WTC11 (cell line): Measurements from ENCODE around the gene JADE1. TPM values are rescaled to one million over a fixed set of nuclear protein-coding genes. Genes with fewer than 3 reads are reported as not detected.
A peak's percentile ranks its signal among the peaks of the same experiment; 100 is the strongest.

Experiments used
- ATAC-seq: fragments of 200-7000 bp; cut with Tn5 transposase; 2 replicates; pipeline ENCODE4 v1.10.0; 2021; ENCODE audit warnings: mild to moderate bottlenecking, moderate library complexity
- CTCF ChIA-PET: fragments of 300-600 bp; sonication (Branson Sonifier 250); formaldehyde crosslinking; loops from one replicate; lab custom pipeline; 2021; ENCODE audit warnings: antibody characterized with exemption; lab: Charles Lee
- POLR2A ChIA-PET: fragments of 350-600 bp; sonication (Branson Sonifier 250); formaldehyde crosslinking; loops from one replicate; lab custom pipeline; 2021; ENCODE audit warnings: antibody characterized with exemption; lab: Charles Lee
- DNase-seq: peaks from one replicate; pipeline ENCODE4 v3.0.0; 2021; ENCODE audit warnings: low spot score
- H3K27ac Mint-ChIP-seq: 2 replicates; pipeline ENCODE4 v1.8.0; 2021; ENCODE audit warnings: mixed read lengths
- H3K27me3 Mint-ChIP-seq: 2 replicates; pipeline ENCODE4 v1.8.0; 2021; ENCODE audit warnings: low read depth, mild to moderate bottlenecking, moderate library complexity, mixed read lengths
- H3K36me3 Mint-ChIP-seq: 2 replicates; pipeline ENCODE4 v1.8.0; 2021; ENCODE audit warnings: mixed read lengths
- H3K4me1 Mint-ChIP-seq: 2 replicates; pipeline ENCODE4 v1.8.0; 2022; ENCODE audit warnings: mixed read lengths
- H3K4me3 Mint-ChIP-seq: 2 replicates; pipeline ENCODE4 v1.8.0; 2021; ENCODE audit warnings: mild to moderate bottlenecking, moderate library complexity, mixed read lengths
- H3K9me3 Mint-ChIP-seq: 2 replicates; pipeline ENCODE4 v1.8.0; 2021; ENCODE audit warnings: mixed read lengths
- ARID4B ChIP-seq: sonication (generic); formaldehyde crosslinking; IDR thresholded peaks from 2 replicates; pipeline ENCODE4 v1.8.0; 2023; ENCODE audit warnings: missing genetic modification reagents, mild to moderate bottlenecking, borderline replicate concordance
- ATF2 ChIP-seq: sonication (generic); formaldehyde crosslinking; IDR thresholded peaks from 2 replicates; pipeline ENCODE4 v1.8.1; 2022; ENCODE audit warnings: low read depth, missing genetic modification reagents, borderline replicate concordance
- ATF3 ChIP-seq: sonication (generic); formaldehyde crosslinking; conservative IDR thresholded peaks from 2 replicates; pipeline ENCODE4 v1.8.1; 2022; ENCODE audit warnings: mild to moderate bottlenecking, missing genetic modification reagents
- CDX4 ChIP-seq: fragments of 250-450 bp; sonication (Bioruptor Pico); IDR thresholded peaks from 2 replicates; pipeline ENCODE4 v1.9.0; 2021; ENCODE audit warnings: moderate library complexity, mild to moderate bottlenecking, inconsistent platforms, borderline replicate concordance
- E2F1 ChIP-seq: sonication (generic); formaldehyde crosslinking; IDR thresholded peaks from 2 replicates; pipeline ENCODE4 v1.8.0; 2022; ENCODE audit warnings: mild to moderate bottlenecking, missing genetic modification reagents
- ESRRA ChIP-seq: sonication (generic); formaldehyde crosslinking; IDR thresholded peaks from 2 replicates; pipeline ENCODE4 v1.8.1; 2022; ENCODE audit warnings: mild to moderate bottlenecking, missing genetic modification reagents, borderline replicate concordance
- FOXP1 ChIP-seq: sonication (generic); formaldehyde crosslinking; IDR thresholded peaks from 2 replicates; pipeline ENCODE4 v1.8.0; 2022; ENCODE audit warnings: missing genetic modification reagents, mild to moderate bottlenecking, moderate library complexity, borderline replicate concordance
- GRHL2 ChIP-seq: fragments of 250-450 bp; sonication (Bioruptor Pico); IDR thresholded peaks from 2 replicates; pipeline ENCODE4 v1.8.0; 2022; ENCODE audit warnings: mild to moderate bottlenecking, moderate library complexity; ENCODE audit not compliant: insufficient replicate concordance, severe bottlenecking
- HMGXB4 ChIP-seq: sonication (generic); formaldehyde crosslinking; IDR thresholded peaks from 2 replicates; pipeline ENCODE4 v1.8.1; 2023; ENCODE audit warnings: mild to moderate bottlenecking, moderate library complexity, missing genetic modification reagents
- JAZF1 ChIP-seq: fragments of 250-450 bp; sonication (Bioruptor Pico); IDR thresholded peaks from 2 replicates; pipeline ENCODE4 v1.9.0; 2021; ENCODE audit warnings: moderate library complexity, mild to moderate bottlenecking, inconsistent platforms
- MAX ChIP-seq: sonication (generic); formaldehyde crosslinking; IDR thresholded peaks from 2 replicates; pipeline ENCODE4 v1.8.0; 2022; ENCODE audit warnings: mild to moderate bottlenecking, missing genetic modification reagents
- MLX ChIP-seq: sonication (generic); formaldehyde crosslinking; IDR thresholded peaks from 2 replicates; pipeline ENCODE4 v1.8.1; 2023; ENCODE audit warnings: mild to moderate bottlenecking, missing genetic modification reagents, moderate library complexity
- NR2C2 ChIP-seq: sonication (generic); formaldehyde crosslinking; IDR thresholded peaks from 2 replicates; pipeline ENCODE4 v1.8.0; 2022; ENCODE audit warnings: mild to moderate bottlenecking, missing genetic modification reagents
- RORB ChIP-seq: fragments of 250-450 bp; sonication (Bioruptor Pico); IDR thresholded peaks from 2 replicates; pipeline ENCODE4 v1.9.0; 2021; ENCODE audit warnings: mild to moderate bottlenecking
- SOX15 ChIP-seq: fragments of 250-450 bp; sonication (Bioruptor Pico); IDR thresholded peaks from 2 replicates; pipeline ENCODE4 v1.9.0; 2021; ENCODE audit warnings: mild to moderate bottlenecking
- TP53 ChIP-seq: sonication (generic); formaldehyde crosslinking; IDR thresholded peaks from 2 replicates; pipeline ENCODE4 v1.8.1; 2023; ENCODE audit warnings: mild to moderate bottlenecking, missing genetic modification reagents
- ZNF121 ChIP-seq: sonication (generic); formaldehyde crosslinking; IDR thresholded peaks from 2 replicates; pipeline ENCODE4 v1.8.0; 2023; ENCODE audit warnings: missing genetic modification reagents
- ZNF396 ChIP-seq: fragments of 250-450 bp; sonication (Bioruptor Pico); IDR thresholded peaks from 2 replicates; pipeline ENCODE4 v1.8.0; 2021; ENCODE audit warnings: mild to moderate bottlenecking, moderate library complexity, borderline replicate concordance
- total RNA-seq: library from RNA; stranded (reverse); gene quantifications from 3 replicates; pipeline ENCODE4 v1.2.3, GENCODE V29; 2021

Gene JADE1
- total RNA-seq, 1 experiment from 2014 or later: 132 TPM

GRCh38 chr4:128809477-128810330 lies at the start of gene JADE1 (continued):
- peak; percentile 58; the same call in 1 of the 2 replicates for TF ChIP-seq MAX
- TF ChIP-seq CDX4 (CRISPR knock-in tag): no peak
- TF ChIP-seq JAZF1 (CRISPR knock-in tag): no peak
- TF ChIP-seq ARID4B: 0 out of 2 replicates have a peak, but pooled peaks have one; percentile 25
- no peak for TF ChIP-seq ATF3
- TF ChIP-seq NR2C2 (CRISPR knock-in tag): no peak
- no peak for TF ChIP-seq ZNF396 (CRISPR knock-in tag)

GRCh38 chr4:128766781-128767180 lies 42.7 kb upstream of the JADE1 start:
- H3K36me3 Mint-ChIP-seq: no peaks in the 10 kb centered on the region
- peaks cover 2% of the 10 kb centered on the region; the same call in 1 of the 2 replicates for H3K4me1 Mint-ChIP-seq
- no peaks in the 10 kb centered on the region for H3K9me3 Mint-ChIP-seq
- ATAC-seq: no peak
- TF ChIP-seq E2F1 (CRISPR knock-in tag) (no peak), SOX15 (CRISPR knock-in tag) (no peak), TP53 (no peak), MLX (CRISPR knock-in tag) (no peak), ZNF121 (CRISPR knock-in tag) (no peak), ATF2 (no peak), HMGXB4 (CRISPR knock-in tag) (no peak), FOXP1 (CRISPR knock-in tag) (no peak), RORB (CRISPR knock-in tag) (no peak), ESRRA (CRISPR knock-in tag) (no peak), GRHL2 (CRISPR knock-in tag) (no peak)
- TF ChIP-seq, all 79 proteins: peak for 0
- POLR2A ChIA-PET: no interaction called here
- H3K27me3 Mint-ChIP-seq: no peaks in the 10 kb centered on the region
- no peak for DNase-seq
- H3K27ac Mint-ChIP-seq: no peak overlapping the region
- no peak overlapping the region for H3K4me3 Mint-ChIP-seq
- CTCF ChIA-PET: no interaction called here
